Naive thymus-derived CD4-positive, alpha-beta T cell (primary cell): ENCODE measurements around the gene SNORC. TPM values are rescaled to one million over a fixed set of nuclear protein-coding genes. Genes with fewer than 3 reads are reported as not detected.
"Not testable (repeated sequence)": the region's sequence is repeated elsewhere in the genome, so short reads cannot be mapped to it uniquely, and the experiment has no call there.

Source experiments
- ATAC-seq: fragments of 150-1000 bp; cut with Tn5 transposase; 2 replicates; pipeline ENCODE4 v1.10.0; 2021; ENCODE audit warnings: mild to moderate bottlenecking, moderate library complexity
- CTCF ChIA-PET: fragments of 350-600 bp; sonication (Branson Sonifier 250); formaldehyde crosslinking; loops from one replicate; lab custom pipeline; 2021; ENCODE audit warnings: antibody characterized with exemption; lab: Charles Lee
- POLR2A ChIA-PET: fragments of 350-600 bp; sonication (Branson Sonifier 250); formaldehyde crosslinking; loops from one replicate; lab custom pipeline; 2021; ENCODE audit warnings: antibody characterized with exemption, inconsistent platforms; lab: Charles Lee
- DNase-seq, 9 donors: peaks; one replicate each; pipeline versions ENCODE4 v3.0.0 to v3.0.0-alpha.2; 2020 to 2022; ENCODE audit warnings: mixed read lengths in 1 of 9
- H3K27ac ChIP-seq: one replicate; pipeline ENCODE4 v1.7.0; 2013; ENCODE audit warnings: mild to moderate bottlenecking, low read depth, low read length, moderate library complexity
- H3K27me3 ChIP-seq, 2 donors: one replicate each; pipeline ENCODE4 v1.7.0; 2013; ENCODE audit warnings: low read length in 2 of 2, mild to moderate bottlenecking in 2 of 2, moderate library complexity in 2 of 2; ENCODE audit not compliant: control insufficient read depth in 2 of 2, insufficient read depth in 2 of 2
- H3K36me3 ChIP-seq, 3 experiments: 1 replicate in 2 of 3; 2 replicates in 1 of 3; pipeline ENCODE4 v1.7.0; 2013; ENCODE audit warnings: low read length in 3 of 3, mild to moderate bottlenecking in 3 of 3, moderate library complexity in 1 of 3; ENCODE audit not compliant: insufficient read depth in 3 of 3, control insufficient read depth in 2 of 3
- H3K4me1 ChIP-seq, 2 donors: one replicate each; pipeline ENCODE4 v1.7.0; 2013; ENCODE audit warnings: low read length in 2 of 2, mild to moderate bottlenecking in 2 of 2, moderate library complexity in 1 of 2; ENCODE audit not compliant: control insufficient read depth in 2 of 2, insufficient read depth in 2 of 2
- H3K4me3 ChIP-seq: 2 replicates; pipeline ENCODE4 v1.7.0; 2013; ENCODE audit warnings: mild to moderate bottlenecking, low read length
- H3K9me3 ChIP-seq, 3 experiments: 1 replicate in 2 of 3; 2 replicates in 1 of 3; pipeline ENCODE4 v1.7.0; 2013; ENCODE audit warnings: low read length in 3 of 3; ENCODE audit not compliant: control insufficient read depth in 2 of 3
- H3K27ac Mint-ChIP-seq, 9 donors: one replicate each; pipeline ENCODE4 v1.8.0; 2020 to 2022; ENCODE audit warnings: mixed read lengths in 9 of 9, mild to moderate bottlenecking in 8 of 9, moderate library complexity in 5 of 9, inconsistent platforms in 2 of 9
- H3K27me3 Mint-ChIP-seq, 5 donors: one replicate each; pipeline ENCODE4 v1.8.0; 2021 to 2022; ENCODE audit warnings: mixed read lengths in 5 of 5, mild to moderate bottlenecking in 1 of 5
- H3K36me3 Mint-ChIP-seq, 5 donors: one replicate each; pipeline ENCODE4 v1.8.0; 2020 to 2022; ENCODE audit warnings: mixed read lengths in 5 of 5, mild to moderate bottlenecking in 3 of 5, inconsistent platforms in 1 of 5
- H3K4me1 Mint-ChIP-seq, 7 donors: one replicate each; pipeline ENCODE4 v1.8.0; 2020 to 2022; ENCODE audit warnings: mixed read lengths in 7 of 7, mild to moderate bottlenecking in 3 of 7, inconsistent platforms in 1 of 7
- H3K4me3 Mint-ChIP-seq, 10 donors: one replicate each; pipeline ENCODE4 v1.8.0; 2020 to 2022; ENCODE audit warnings: mild to moderate bottlenecking in 10 of 10, mixed read lengths in 10 of 10, moderate library complexity in 6 of 10, inconsistent platforms in 2 of 10
- H3K9me3 Mint-ChIP-seq, 11 donors: one replicate each; pipeline ENCODE4 v1.8.0; 2020 to 2022; ENCODE audit warnings: mixed read lengths in 11 of 11, mild to moderate bottlenecking in 4 of 11, inconsistent platforms in 1 of 11, moderate library complexity in 1 of 11
- intact Hi-C, 2 donors: fragments of 100-400 bp; cut with micrococcal nuclease; formaldehyde crosslinking; loops; one replicate each; pipeline ENCODE4 v1.15.1; 2023
- polyA plus RNA-seq, 2 donors: library from polyadenylated mRNA; unstranded; fragments of 300-500 nt; fragmentation: Illumina TruSeq; gene quantifications; one replicate each; pipeline ENCODE4 v1.2.3, GENCODE V29; 2021
- total RNA-seq, 6 experiments: library from RNA in 5 of 6; stranded (reverse) in 5 of 6; gene quantifications; 1 replicate in 5 of 6; 2 replicates in 1 of 6; pipeline ENCODE4 v1.2.3 and lab custom pipeline; 2021 to 2026

SNORC gene
- total and polyA plus RNA-seq, 7 experiments from 2014 or later: 1.2 to 3.6 (median 1.6) TPM; not detected in 2

DNA sequence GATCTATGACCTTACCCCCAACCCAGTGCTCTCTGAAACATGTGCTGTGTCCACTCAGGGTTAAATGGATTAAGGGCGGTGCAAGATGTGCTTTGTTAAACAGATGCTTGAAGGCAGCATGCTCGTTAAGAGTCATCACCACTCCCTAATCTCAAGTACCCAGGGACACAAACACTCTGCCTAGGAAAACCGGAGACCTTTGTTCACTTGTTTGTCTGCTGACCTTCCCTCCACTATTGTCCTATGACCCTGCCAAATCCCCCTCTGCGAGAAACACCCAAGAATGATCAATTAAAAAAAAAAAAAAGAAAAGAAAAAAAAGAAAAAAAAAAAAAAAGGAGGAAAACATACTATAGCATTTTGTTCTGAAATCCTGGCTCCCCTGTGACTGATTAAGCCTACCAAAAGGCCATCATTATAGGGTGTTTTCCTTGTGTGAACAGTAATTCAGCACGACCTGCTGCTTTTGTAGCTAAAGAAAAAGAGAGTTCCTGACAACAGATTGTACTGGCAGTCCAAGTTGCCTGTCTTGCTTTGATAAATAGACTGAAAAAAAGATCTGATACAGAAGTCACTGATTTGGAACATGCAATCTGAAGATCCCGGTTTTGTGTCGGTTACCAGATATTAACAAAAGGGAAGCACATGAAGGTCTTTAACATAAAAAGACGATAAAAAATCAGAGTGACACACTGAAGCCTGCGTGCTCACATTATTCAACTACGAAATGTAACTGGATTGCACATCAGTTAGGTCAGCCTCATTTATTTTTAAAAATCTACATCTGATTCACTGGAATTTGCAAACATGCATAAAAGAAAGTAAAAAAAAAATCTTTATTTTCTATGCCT lies 37.0 kb downstream of the SNORC start:
- CTCF ChIA-PET, H3K4me3 ChIP-seq, DNase-seq, intact Hi-C loops, H3K9me3 ChIP-seq, H3K36me3 ChIP-seq, H3K27ac Mint-ChIP-seq, H3K27me3 ChIP-seq, H3K4me1 ChIP-seq, POLR2A ChIA-PET, H3K27ac ChIP-seq, H3K4me1 Mint-ChIP-seq, ATAC-seq, H3K4me3 Mint-ChIP-seq: not testable (repeated sequence)
- Mint-ChIP-seq H3K36me3 (peaks cover 0 to 14% (median 0%) of the 10 kb centered on the region in 5 donors), H3K9me3 (peaks cover 0 to 21% (median 12%) of the 10 kb centered on the region in 11 donors), H3K27me3 (peaks cover 19 to 26% (median 25%) of the 10 kb centered on the region in 5 donors)

DNA sequence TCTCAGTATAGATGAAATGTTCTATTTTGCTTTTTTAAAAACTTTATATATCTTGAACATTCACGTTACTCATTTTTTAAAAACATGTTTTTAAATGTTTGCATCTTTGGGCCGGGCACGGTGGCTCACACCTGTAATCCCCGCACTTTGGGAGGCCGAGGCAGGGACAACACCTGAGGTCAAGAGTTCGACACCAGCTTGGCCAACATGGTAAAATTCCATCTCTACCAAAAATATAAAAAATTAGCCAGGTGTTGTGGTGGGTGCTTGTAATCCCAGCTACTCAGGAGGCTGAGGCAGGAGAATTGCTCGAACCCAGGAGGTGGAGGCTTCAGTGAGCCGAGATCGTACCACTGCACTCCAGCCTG lies 37.6 kb downstream of the SNORC start:
- H3K9me3 Mint-ChIP-seq: peaks cover 0 to 27% (median 13%) of the 10 kb centered on the region in 11 donors

GRCh38 chr2:232908695-232909094 lies 38.6 kb downstream of the SNORC start:
- Histone ChIP-seq H3K36me3 (no peaks in the 10 kb centered on the region), H3K27ac (no peak overlapping the region), H3K9me3 (no peaks in the 10 kb centered on the region), H3K27me3 (no peaks in the 10 kb centered on the region), H3K4me3 (no peak overlapping the region), H3K4me1 (no peaks in the 10 kb centered on the region)
- no peak overlapping the region for H3K4me3 Mint-ChIP-seq
- no peak overlapping the region for H3K27ac Mint-ChIP-seq
- H3K36me3 Mint-ChIP-seq: peaks cover 0 to 19% (median 0%) of the 10 kb centered on the region in 5 donors
- intact Hi-C loops: no loop called here
- ChIA-PET CTCF (no interaction called here), POLR2A (no interaction called here)
- peaks cover 0 to 34% (median 19%) of the 10 kb centered on the region in 11 donors for H3K9me3 Mint-ChIP-seq
- no peaks in the 10 kb centered on the region for H3K4me1 Mint-ChIP-seq
- H3K27me3 Mint-ChIP-seq: peaks cover 19 to 38% (median 34%) of the 10 kb centered on the region in 5 donors
- ATAC-seq: no peak
- no peak for DNase-seq

More for the DNA sequence above, 37.6 kb downstream of the SNORC start:
- POLR2A ChIA-PET, H3K9me3 ChIP-seq, intact Hi-C loops, H3K36me3 ChIP-seq, H3K27ac Mint-ChIP-seq, ATAC-seq, H3K4me3 ChIP-seq, DNase-seq, H3K27ac ChIP-seq, H3K4me3 Mint-ChIP-seq, H3K27me3 ChIP-seq, CTCF ChIA-PET, H3K4me1 ChIP-seq, H3K4me1 Mint-ChIP-seq: not testable (repeated sequence)
- H3K36me3 Mint-ChIP-seq: peaks cover 0 to 14% (median 0%) of the 10 kb centered on the region in 5 donors
- H3K27me3 Mint-ChIP-seq: peaks cover 19 to 32% (median 29%) of the 10 kb centered on the region in 5 donors

DNA sequence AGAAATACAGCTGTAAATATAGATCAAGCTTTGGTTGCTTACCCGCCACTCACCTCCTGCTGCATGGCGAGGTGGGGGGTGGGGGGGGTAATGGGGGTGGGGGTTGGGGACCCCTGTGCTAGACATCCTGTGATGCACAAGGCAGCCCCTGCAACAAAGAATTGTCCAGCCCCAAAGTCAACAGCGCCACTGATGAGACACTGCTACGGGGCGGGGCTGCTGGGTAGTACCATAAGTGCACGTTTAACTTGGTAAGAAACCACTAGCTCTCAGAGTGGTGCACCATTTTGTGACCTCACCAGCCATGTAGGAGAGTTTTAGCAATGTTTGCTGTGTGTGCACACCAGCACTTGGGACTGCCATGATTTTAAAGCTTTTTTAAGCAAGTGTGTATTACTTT lies 40.3 kb downstream of the SNORC start:
- Histone ChIP-seq H3K9me3 (no peaks in the 10 kb centered on the region), H3K36me3 (no peaks in the 10 kb centered on the region), H3K4me1 (no peaks in the 10 kb centered on the region), H3K27me3 (no peaks in the 10 kb centered on the region), H3K4me3 (no peak overlapping the region), H3K27ac (no peak overlapping the region)
- intact Hi-C loops: no loop called here
- Mint-ChIP-seq H3K27me3 (peaks cover 19 to 43% (median 42%) of the 10 kb centered on the region in 5 donors), H3K9me3 (peaks cover 0 to 34% (median 19%) of the 10 kb centered on the region in 11 donors), H3K27ac (no peak overlapping the region), H3K4me1 (no peaks in the 10 kb centered on the region), H3K4me3 (no peak overlapping the region), H3K36me3 (peaks cover 0 to 19% (median 0%) of the 10 kb centered on the region in 5 donors)
- ATAC-seq (no peak), DNase-seq (no peak)
- ChIA-PET CTCF (no interaction called here), POLR2A (no interaction called here)

- Mint-ChIP-seq H3K4me3 (no peak overlapping the region), H3K27ac (no peak overlapping the region), H3K4me1 (no peaks in the 10 kb centered on the region), H3K9me3 (peaks cover 0 to 34% (median 19%) of the 10 kb centered on the region in 11 donors), H3K27me3 (peaks cover 27 to 54% (median 47%) of the 10 kb centered on the region in 5 donors), H3K36me3 (peaks cover 0 to 19% (median 0%) of the 10 kb centered on the region in 5 donors)
- DNase-seq (no peak), ATAC-seq (no peak)
- Histone ChIP-seq H3K4me1 (no peaks in the 10 kb centered on the region), H3K36me3 (no peaks in the 10 kb centered on the region), H3K27ac (no peak overlapping the region), H3K9me3 (no peaks in the 10 kb centered on the region), H3K27me3 (no peaks in the 10 kb centered on the region), H3K4me3 (no peak overlapping the region)
- intact Hi-C loops: no loop called here
- ChIA-PET POLR2A (no interaction called here), CTCF (no interaction called here)
These were observed 41.7 kb downstream of the SNORC start for GRCh38 chr2:232911712-232912277.

DNA sequence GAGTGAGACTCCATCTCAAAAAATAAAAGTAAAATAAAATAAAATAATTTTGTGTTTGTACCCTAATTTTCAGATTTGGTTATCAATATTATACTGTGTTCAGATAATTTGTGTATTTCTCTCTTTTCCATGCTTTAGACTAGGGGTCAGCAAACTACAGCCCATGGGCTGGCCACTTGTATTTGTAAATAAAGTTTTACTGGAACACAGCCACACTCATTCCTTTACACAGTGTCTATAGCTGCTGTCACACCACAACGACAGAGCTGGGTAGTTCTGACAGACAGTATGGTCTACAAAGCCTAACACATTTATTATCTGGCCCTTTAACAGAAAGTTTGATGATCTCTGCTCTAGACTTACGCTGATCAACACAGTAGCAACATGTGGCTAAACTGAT lies 43.8 kb downstream of the SNORC start:
- Mint-ChIP-seq H3K27me3 (peaks cover 28 to 58% (median 51%) of the 10 kb centered on the region in 5 donors), H3K27ac (no peak overlapping the region), H3K36me3 (peaks cover 0 to 19% (median 0%) of the 10 kb centered on the region in 5 donors), H3K4me3 (no peak overlapping the region), H3K4me1 (no peaks in the 10 kb centered on the region), H3K9me3 (peaks cover 0 to 34% (median 19%) of the 10 kb centered on the region in 11 donors)
- ChIA-PET POLR2A (no interaction called here), CTCF (interaction anchor here (0.8 kb wide), 1 partner anchor 29 kb away, joined by 3 read pairs; no protein-coding TSS in a partner anchor)
- H3K9me3 ChIP-seq: no peaks in the 10 kb centered on the region
- H3K4me1 ChIP-seq: no peaks in the 10 kb centered on the region
- no peaks in the 10 kb centered on the region for H3K27me3 ChIP-seq
- H3K4me3 ChIP-seq: no peak overlapping the region
- H3K36me3 ChIP-seq: no peaks in the 10 kb centered on the region
- H3K27ac ChIP-seq: no peak overlapping the region
- intact Hi-C loops: no loop called here
- DNase-seq (no peak), ATAC-seq (no peak)
